ENCODE results near the gene OR6S1.
"Not testable (repeated sequence)": the region's sequence is repeated elsewhere in the genome, so short reads cannot be mapped to it uniquely, and the experiment has no call there.

OR6S1 gene

GRCh38 chr14:20668969-20669368, 27.5 kb upstream of the OR6S1 start:
- no peak for DNase-seq

GRCh38 chr14:20667957-20668356, 26.5 kb upstream of the OR6S1 start:
- no peak for DNase-seq

- DNase-seq = not testable (repeated sequence)
These were observed 25.0 kb upstream of the OR6S1 start for GRCh38 chr14:20666400-20666961.

GRCh38 chr14:20662968-20663732, 21.7 kb upstream of the OR6S1 start:
- DNase-seq = peak; percentile 45 to 48

- no peak for DNase-seq
These were observed 19.7 kb upstream of the OR6S1 start for GRCh38 chr14:20661197-20661596.

- DNase-seq = no peak
These were observed 18.4 kb upstream of the OR6S1 start for GRCh38 chr14:20659813-20660395.

- no peak for DNase-seq
These were observed 17.8 kb upstream of the OR6S1 start for GRCh38 chr14:20659336-20659735.

- no peak for DNase-seq
These were observed 16.8 kb upstream of the OR6S1 start for GRCh38 chr14:20658246-20658645.

- no peak for DNase-seq
These were observed 16.0 kb upstream of the OR6S1 start for GRCh38 chr14:20657216-20658211.

- DNase-seq = no peak
These were observed 14.8 kb upstream of the OR6S1 start for GRCh38 chr14:20656274-20656673.

- DNase-seq = no peak
These were observed 14.4 kb upstream of the OR6S1 start for GRCh38 chr14:20655851-20656250.

- DNase-seq = no peak
These were observed 11.8 kb upstream of the OR6S1 start for GRCh38 chr14:20652996-20653975.

- DNase-seq = no peak
These were observed 4.0 kb upstream of the OR6S1 start for GRCh38 chr14:20645481-20645880.

GRCh38 chr14:20644520-20644919, 3.0 kb upstream of the OR6S1 start:
- no peak for DNase-seq

- DNase-seq = not testable (repeated sequence)
These were observed 1.3 kb upstream of the OR6S1 start for GRCh38 chr14:20642755-20643154.

- no peak for DNase-seq
These were observed 691 bp upstream of the OR6S1 start for GRCh38 chr14:20642182-20642581.

- peak in 1 of 2 donors; percentile 29 for DNase-seq
These were observed 8.4 kb downstream of the OR6S1 start for GRCh38 chr14:20632831-20633691.

- no peak for DNase-seq
These were observed 9.1 kb downstream of the OR6S1 start for GRCh38 chr14:20632448-20632830.

GRCh38 chr14:20631880-20632389, 9.6 kb downstream of the OR6S1 start:
- no peak for DNase-seq

GRCh38 chr14:20631023-20631879, 10.2 kb downstream of the OR6S1 start:
- DNase-seq = no peak

Measured in bone marrow (tissue), 2 donors.